ENCODE results near the gene NECAP2. TPM values are rescaled to one million over a fixed set of nuclear protein-coding genes. Genes with fewer than 3 reads are reported as not detected.

The NECAP2 gene
- total and polyA plus RNA-seq, 10 of the 15 experiments (the other 5 are each of a cell fraction or from before 2014, with no cell fraction given): 16.3 to 98.0 (median 57.4) TPM

DNA sequence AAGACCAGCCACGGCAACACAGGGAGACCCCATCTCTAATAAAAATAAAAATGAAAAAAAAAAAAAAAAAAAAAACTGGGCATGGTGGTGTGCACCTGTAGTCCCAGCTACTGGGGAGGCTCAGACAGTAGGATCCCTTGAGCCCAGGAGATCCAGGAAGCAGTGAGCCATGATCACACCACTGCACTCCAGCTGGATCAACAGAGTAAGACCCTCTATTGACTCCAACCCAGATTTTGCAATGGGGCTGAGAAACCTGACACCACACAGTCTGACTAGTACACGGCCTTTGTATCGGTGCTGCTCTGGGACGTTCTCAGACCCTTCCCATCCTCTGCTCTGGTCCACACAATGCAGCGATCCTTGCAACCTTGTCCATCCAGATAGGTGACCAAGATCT, 35.1 kb upstream of the NECAP2 start:
- Histone ChIP-seq H3K4me2 (ENCODE audit: control insufficient read depth, insufficient read depth) (no peak overlapping the region), H3K27me3 (replicated peaks in 1 of 2; ENCODE audit: control insufficient read depth in 2 of 2, insufficient read depth in 2 of 2, low read length in 1 of 2) (no peaks in the 10 kb centered on the region), H3K4me1 (ENCODE audit: control insufficient read depth, insufficient read depth, low read length) (no peaks in the 10 kb centered on the region), H3K79me2 (ENCODE audit: control insufficient read depth, insufficient read depth, low read length) (no peaks in the 10 kb centered on the region), H4K20me1 (ENCODE audit: control insufficient read depth, insufficient read depth) (no peaks in the 10 kb centered on the region), H3K9ac (ENCODE audit: control insufficient read depth, insufficient read depth, low read length) (no peak overlapping the region), H3K27ac (ENCODE audit: control insufficient read depth, insufficient read depth) (no peak overlapping the region), H3K4me3 (no peak overlapping the region), H3K9me3 (replicated peaks; ENCODE audit: control insufficient read depth, insufficient read depth, low read length) (no peaks in the 10 kb centered on the region), H3K36me3 (ENCODE audit: control insufficient read depth in 2 of 2, insufficient read depth in 2 of 2, low read length in 1 of 2) (no peaks in the 10 kb centered on the region), H2AFZ (ENCODE audit: control insufficient read depth, low read depth, low read length) (no peak overlapping the region)
- FAIRE-seq (no peak), ATAC-seq (no peak), DNase-seq (ENCODE audit: low read depth, low spot score) (no peak)
- BruUV-seq (replicated peaks): no TSS peak
- in situ Hi-C loops (cut with MboI) (no loop called here), intact Hi-C loops (cut with micrococcal nuclease; ENCODE audit: unreplicated experiment) (no loop called here)
- TF ChIP-seq SMAD1 (IDR thresholded peaks at IDR 0.05; ENCODE audit: low read depth, partially characterized antibody) (no peak), IRF4 (IDR thresholded peaks at IDR 0.05; ENCODE audit: low read depth, low read length) (no peak), CBX5 (IDR thresholded peaks at IDR 0.05; ENCODE audit: low read depth) (no peak), IKZF1 (conservative IDR thresholded peaks at IDR 0.05) (no peak), CREM (IDR thresholded peaks at IDR 0.05; ENCODE audit: low read depth) (no peak)
- TF ChIP-seq, protein P1, sequence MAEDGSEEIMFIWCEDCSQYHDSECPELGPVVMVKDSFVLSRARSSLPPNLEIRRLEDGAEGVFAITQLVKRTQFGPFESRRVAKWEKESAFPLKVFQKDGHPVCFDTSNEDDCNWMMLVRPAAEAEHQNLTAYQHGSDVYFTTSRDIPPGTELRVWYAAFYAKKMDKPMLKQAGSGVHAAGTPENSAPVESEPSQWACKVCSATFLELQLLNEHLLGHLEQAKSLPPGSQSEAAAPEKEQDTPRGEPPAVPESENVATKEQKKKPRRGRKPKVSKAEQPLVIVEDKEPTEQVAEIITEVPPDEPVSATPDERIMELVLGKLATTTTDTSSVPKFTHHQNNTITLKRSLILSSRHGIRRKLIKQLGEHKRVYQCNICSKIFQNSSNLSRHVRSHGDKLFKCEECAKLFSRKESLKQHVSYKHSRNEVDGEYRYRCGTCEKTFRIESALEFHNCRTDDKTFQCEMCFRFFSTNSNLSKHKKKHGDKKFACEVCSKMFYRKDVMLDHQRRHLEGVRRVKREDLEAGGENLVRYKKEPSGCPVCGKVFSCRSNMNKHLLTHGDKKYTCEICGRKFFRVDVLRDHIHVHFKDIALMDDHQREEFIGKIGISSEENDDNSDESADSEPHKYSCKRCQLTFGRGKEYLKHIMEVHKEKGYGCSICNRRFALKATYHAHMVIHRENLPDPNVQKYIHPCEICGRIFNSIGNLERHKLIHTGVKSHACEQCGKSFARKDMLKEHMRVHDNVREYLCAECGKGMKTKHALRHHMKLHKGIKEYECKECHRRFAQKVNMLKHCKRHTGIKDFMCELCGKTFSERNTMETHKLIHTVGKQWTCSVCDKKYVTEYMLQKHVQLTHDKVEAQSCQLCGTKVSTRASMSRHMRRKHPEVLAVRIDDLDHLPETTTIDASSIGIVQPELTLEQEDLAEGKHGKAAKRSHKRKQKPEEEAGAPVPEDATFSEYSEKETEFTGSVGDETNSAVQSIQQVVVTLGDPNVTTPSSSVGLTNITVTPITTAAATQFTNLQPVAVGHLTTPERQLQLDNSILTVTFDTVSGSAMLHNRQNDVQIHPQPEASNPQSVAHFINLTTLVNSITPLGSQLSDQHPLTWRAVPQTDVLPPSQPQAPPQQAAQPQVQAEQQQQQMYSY (CRISPR knock-in tag; IDR thresholded peaks at IDR 0.05): no peak
- TF ChIP-seq, protein P2, sequence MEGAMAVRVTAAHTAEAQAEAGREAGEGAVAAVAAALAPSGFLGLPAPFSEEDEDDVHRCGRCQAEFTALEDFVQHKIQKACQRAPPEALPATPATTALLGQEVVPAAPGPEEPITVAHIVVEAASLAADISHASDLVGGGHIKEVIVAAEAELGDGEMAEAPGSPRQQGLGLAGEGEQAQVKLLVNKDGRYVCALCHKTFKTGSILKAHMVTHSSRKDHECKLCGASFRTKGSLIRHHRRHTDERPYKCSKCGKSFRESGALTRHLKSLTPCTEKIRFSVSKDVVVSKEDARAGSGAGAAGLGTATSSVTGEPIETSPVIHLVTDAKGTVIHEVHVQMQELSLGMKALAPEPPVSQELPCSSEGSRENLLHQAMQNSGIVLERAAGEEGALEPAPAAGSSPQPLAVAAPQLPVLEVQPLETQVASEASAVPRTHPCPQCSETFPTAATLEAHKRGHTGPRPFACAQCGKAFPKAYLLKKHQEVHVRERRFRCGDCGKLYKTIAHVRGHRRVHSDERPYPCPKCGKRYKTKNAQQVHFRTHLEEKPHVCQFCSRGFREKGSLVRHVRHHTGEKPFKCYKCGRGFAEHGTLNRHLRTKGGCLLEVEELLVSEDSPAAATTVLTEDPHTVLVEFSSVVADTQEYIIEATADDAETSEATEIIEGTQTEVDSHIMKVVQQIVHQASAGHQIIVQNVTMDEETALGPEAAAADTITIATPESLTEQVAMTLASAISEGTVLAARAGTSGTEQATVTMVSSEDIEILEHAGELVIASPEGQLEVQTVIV (IDR thresholded peaks at IDR 0.05; ENCODE audit: borderline replicate concordance, partially characterized antibody): no peak
- TF ChIP-seq, protein P3, sequence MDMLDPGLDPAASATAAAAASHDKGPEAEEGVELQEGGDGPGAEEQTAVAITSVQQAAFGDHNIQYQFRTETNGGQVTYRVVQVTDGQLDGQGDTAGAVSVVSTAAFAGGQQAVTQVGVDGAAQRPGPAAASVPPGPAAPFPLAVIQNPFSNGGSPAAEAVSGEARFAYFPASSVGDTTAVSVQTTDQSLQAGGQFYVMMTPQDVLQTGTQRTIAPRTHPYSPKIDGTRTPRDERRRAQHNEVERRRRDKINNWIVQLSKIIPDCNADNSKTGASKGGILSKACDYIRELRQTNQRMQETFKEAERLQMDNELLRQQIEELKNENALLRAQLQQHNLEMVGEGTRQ (IDR thresholded peaks at IDR 0.05; ENCODE audit: borderline replicate concordance, low read depth, low read length): no peak
- CTCF ChIA-PET: interaction anchor here (0.7 kb wide), 1 partner anchor 428 kb away, joined by 4 read pairs; no protein-coding TSS in a partner anchor
- RAD21 ChIA-PET (ENCODE audit: unreplicated experiment): no interaction called here
- SMC1A ChIA-PET (ENCODE audit: uncharacterized antibody, unreplicated experiment): no interaction called here
- WGBS (ENCODE audit: insufficient coverage, insufficient replicate concordance, low lambda C conversion rate, missing lambda C conversion rate): 82% methylated on average over 5 of the region's 5 CpGs
- POLR2A ChIA-PET: interaction anchor here (0.7 to 1.5 kb wide), 3 partner anchors 14 to 18 kb away, joined by 4 to 5 read pairs (median 4); no protein-coding TSS in a partner anchor

Data from GM12878 (cell line).